HEK293T (cell line): Measurements from ENCODE around the gene MMS19.

Experiments used
- CTCF ChIA-PET: fragments of 350-600 bp; formaldehyde crosslinking; extraction: SDS; loops from one replicate; lab custom pipeline; 2021; ENCODE audit warnings: antibody characterized with exemption, inconsistent platforms; lab: Yijun Ruan, JAX
- POLR2A ChIA-PET: fragments of 350-600 bp; formaldehyde crosslinking; extraction: SDS; loops from one replicate; lab custom pipeline; 2020; ENCODE audit warnings: antibody characterized with exemption, inconsistent platforms; lab: Yijun Ruan, JAX
- DNase-seq: peaks from one replicate; pipeline ENCODE4 v3.0.0; 2012; ENCODE audit warnings: mixed read lengths; ENCODE audit errors: extremely low spot score
- ARNT ChIP-seq: fragments of 450-650 bp; IDR thresholded peaks from 2 replicates; pipeline ENCODE4 v1.6.1; 2017; ENCODE audit warnings: mild to moderate bottlenecking
- BHLHE40 ChIP-seq: fragments of 450-650 bp; IDR thresholded peaks from 2 replicates; pipeline ENCODE4 v1.6.1; 2016; ENCODE audit warnings: mild to moderate bottlenecking, moderate library complexity, borderline replicate concordance
- CTBP1 ChIP-seq: fragments of 450-650 bp; IDR thresholded peaks from 2 replicates; pipeline ENCODE4 v1.6.1; 2016; ENCODE audit warnings: borderline replicate concordance
- ELF4 ChIP-seq: fragments of 450-650 bp; IDR thresholded peaks from 2 replicates; pipeline ENCODE4 v1.6.1; 2017; ENCODE audit warnings: antibody characterized with exemption
- FOXA1 ChIP-seq: fragments of 450-650 bp; IDR thresholded peaks from 2 replicates; pipeline ENCODE4 v1.6.1; 2016; ENCODE audit warnings: mild to moderate bottlenecking
- FOXK2 ChIP-seq: fragments of 450-650 bp; IDR thresholded peaks from 2 replicates; pipeline ENCODE4 v1.6.1; 2016; ENCODE audit warnings: mild to moderate bottlenecking
- FOXM1 ChIP-seq: fragments of 450-650 bp; IDR thresholded peaks from 2 replicates; pipeline ENCODE4 v1.6.1; 2017; ENCODE audit warnings: mild to moderate bottlenecking, borderline replicate concordance
- HDGF ChIP-seq: fragments of 450-650 bp; IDR thresholded peaks from 2 replicates; pipeline ENCODE4 v1.6.1; 2017; ENCODE audit warnings: antibody characterized with exemption, borderline replicate concordance
- L3MBTL2 ChIP-seq: fragments of 450-650 bp; conservative IDR thresholded peaks from 2 replicates; pipeline ENCODE4 v1.6.1; 2016; ENCODE audit warnings: mild to moderate bottlenecking
- LEF1 ChIP-seq: fragments of 450-650 bp; IDR thresholded peaks from 2 replicates; pipeline ENCODE4 v1.6.1; 2017; ENCODE audit warnings: mild to moderate bottlenecking, borderline replicate concordance
- NFRKB ChIP-seq: fragments of 450-650 bp; IDR thresholded peaks from 2 replicates; pipeline ENCODE4 v1.6.1; 2016; ENCODE audit warnings: mild to moderate bottlenecking, moderate library complexity
- SP1 ChIP-seq: fragments of 450-650 bp; IDR thresholded peaks from 2 replicates; pipeline ENCODE4 v1.6.1; 2017
- SUZ12 ChIP-seq: fragments of 450-650 bp; IDR thresholded peaks from 2 replicates; pipeline ENCODE4 v1.6.1; 2016; ENCODE audit warnings: mild to moderate bottlenecking
- TARDBP ChIP-seq: fragments of 450-650 bp; IDR thresholded peaks from 2 replicates; pipeline ENCODE4 v1.6.1; 2016
- ZNF384 ChIP-seq: fragments of 450-650 bp; IDR thresholded peaks from 2 replicates; pipeline ENCODE4 v1.6.1; 2016
- TF ChIP-seq, protein P1 (sequence below): fragments of 450-650 bp; IDR thresholded peaks from 2 replicates; pipeline ENCODE4 v1.6.1; 2016

Gene MMS19

DNA sequence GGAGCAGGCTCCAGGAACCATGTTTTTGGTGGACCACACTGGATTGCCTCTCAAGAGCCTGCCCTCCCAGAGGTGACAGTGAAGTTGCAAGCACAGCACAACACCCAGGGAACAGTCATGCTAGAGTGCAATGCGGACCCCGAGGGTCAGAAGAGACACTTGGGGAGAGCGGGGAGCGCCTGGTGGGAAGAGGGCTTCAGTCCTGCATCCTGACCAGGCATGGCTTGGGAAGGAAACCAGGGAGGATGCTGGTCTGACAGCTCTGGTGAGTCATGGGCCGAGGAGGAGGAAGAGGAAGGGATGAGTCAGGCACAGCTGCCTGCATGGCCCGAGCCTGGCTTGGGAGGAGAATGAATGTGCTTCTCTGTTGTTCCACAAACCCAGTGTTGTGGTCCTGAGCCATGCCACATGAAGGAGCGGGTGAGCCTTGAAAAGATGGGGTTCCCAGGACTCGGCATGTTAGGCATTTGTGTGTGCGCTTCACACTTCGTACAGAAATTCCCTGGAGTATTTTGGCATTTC is 44.9 kb upstream of the MMS19 start:
- CTCF ChIA-PET = interaction anchor here (0.6 to 0.7 kb wide), 3 partner anchors 22 to 85 kb away, joined by 3 to 4 read pairs (median 3); no protein-coding TSS in a partner anchor
- TF ChIP-seq BHLHE40 = no peak
- TF ChIP-seq FOXA1 = no peak
- no peak for DNase-seq
- POLR2A ChIA-PET = interaction anchor here (0.6 kb wide), 1 partner anchor 118 kb away, joined by 3 read pairs; no protein-coding TSS in a partner anchor

DNA sequence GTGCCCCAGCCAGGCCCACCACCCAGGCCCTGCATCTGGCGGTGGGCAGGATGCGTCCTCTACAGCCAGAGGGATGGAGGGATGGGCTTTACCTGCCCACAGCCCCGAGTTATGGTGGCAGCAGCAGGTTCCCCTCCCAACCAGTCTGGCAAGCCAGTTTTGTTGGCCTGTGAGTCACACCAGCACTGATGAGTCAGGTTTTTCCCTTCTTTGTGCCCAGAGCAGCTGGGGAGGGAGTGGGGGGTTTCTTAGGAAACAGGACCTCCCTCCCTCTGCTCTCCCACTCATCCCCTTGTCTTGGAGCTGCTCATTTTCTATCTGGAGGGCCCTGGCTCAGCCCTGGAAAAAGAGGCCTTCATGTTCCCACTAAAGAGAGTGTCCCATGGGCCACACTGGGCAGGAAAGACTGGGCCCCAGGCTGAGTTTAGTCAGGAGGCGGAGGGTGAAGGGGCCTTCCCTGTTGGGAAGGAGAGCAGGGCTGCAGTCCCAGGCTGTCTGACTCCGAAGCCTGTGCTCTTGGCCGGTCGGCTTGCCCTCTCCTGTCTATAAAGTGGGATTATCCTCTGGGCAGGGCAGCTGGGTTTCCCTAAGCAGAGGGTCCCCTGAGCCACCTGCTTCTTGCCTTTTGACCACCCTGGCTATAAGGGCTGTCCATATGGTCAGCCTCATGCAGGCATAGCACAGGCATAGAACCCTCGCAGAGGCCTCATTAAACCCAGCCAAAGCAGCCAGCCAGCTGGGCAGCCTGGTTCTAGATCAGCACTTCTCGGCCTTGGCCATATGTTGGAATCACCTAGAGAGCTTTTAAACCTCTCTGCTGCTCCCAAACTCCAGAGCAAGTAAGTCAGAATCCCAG is 44.2 kb upstream of the MMS19 start:
- ChIA-PET CTCF (interaction anchor here (0.5 to 0.7 kb wide), 5 partner anchors 16 to 94 kb away, joined by 3 to 4 read pairs (median 3); no protein-coding TSS in a partner anchor), POLR2A (interaction anchor here (0.6 to 1.5 kb wide), 3 partner anchors 9 to 118 kb away, joined by 3 to 5 read pairs (median 3); no protein-coding TSS in a partner anchor)
- no peak for DNase-seq
- no peak for TF ChIP-seq CTBP1
- no peak for TF ChIP-seq LEF1
- TF ChIP-seq SUZ12 = no peak
- TF ChIP-seq NFRKB = no peak

DNA sequence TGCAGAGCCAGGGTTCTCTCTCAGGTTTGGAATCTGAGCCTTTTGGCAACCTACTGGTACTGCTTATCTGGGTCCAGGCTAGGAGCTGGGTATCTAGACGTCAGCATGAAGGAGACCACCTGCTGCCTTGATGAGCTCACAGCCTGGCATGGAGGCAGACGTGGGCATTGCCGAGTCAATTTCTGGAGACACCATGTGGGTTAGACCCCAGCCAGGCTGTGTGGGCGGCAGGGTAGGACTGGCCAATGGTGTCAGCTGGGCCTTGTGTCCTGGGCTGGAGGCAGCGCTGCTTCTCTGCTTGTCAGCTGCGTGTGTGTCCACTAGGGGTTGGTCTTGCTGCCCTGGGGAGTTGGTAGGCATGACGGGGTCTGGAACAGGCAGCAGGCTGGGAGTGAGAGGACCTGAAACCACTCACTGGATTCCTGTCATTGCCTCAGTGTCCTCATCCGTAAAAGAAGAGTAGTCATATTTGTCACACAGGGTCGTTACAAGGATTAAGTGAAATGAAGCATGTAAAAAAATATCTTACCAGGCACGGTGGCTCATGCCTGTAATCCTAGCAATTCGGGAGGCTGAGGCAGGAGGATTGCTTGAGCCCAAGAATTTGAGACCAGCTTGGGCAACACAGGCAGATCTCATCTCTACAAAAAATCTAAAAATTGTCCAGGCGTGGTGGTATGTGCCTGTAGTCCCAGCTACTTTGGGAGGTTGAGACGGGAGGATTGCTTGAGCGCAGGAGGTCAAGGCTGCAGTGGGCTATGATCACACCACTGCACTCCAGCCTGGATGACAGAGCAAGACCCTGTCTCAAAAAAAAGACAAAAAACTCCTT is 42.7 kb upstream of the MMS19 start:
- POLR2A ChIA-PET = interaction anchor here (1.4 to 1.5 kb wide), 2 partner anchors 11 to 44 kb away, joined by 3 to 5 read pairs; no protein-coding TSS in a partner anchor
- DNase-seq = no peak
- TF ChIP-seq ARNT (no peak), FOXM1 (no peak), HDGF (no peak), ZNF384 (no peak), L3MBTL2 (no peak), SP1 (no peak), BHLHE40 (no peak), FOXK2 (no peak), NFRKB (no peak)
- TF ChIP-seq, protein P1, sequence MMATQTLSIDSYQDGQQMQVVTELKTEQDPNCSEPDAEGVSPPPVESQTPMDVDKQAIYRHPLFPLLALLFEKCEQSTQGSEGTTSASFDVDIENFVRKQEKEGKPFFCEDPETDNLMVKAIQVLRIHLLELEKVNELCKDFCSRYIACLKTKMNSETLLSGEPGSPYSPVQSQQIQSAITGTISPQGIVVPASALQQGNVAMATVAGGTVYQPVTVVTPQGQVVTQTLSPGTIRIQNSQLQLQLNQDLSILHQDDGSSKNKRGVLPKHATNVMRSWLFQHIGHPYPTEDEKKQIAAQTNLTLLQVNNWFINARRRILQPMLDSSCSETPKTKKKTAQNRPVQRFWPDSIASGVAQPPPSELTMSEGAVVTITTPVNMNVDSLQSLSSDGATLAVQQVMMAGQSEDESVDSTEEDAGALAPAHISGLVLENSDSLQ = no peak
- CTCF ChIA-PET = interaction anchor here (0.6 kb wide), 2 partner anchors 247 to 297 kb away, joined by 4 to 7 read pairs; no protein-coding TSS in a partner anchor

DNA sequence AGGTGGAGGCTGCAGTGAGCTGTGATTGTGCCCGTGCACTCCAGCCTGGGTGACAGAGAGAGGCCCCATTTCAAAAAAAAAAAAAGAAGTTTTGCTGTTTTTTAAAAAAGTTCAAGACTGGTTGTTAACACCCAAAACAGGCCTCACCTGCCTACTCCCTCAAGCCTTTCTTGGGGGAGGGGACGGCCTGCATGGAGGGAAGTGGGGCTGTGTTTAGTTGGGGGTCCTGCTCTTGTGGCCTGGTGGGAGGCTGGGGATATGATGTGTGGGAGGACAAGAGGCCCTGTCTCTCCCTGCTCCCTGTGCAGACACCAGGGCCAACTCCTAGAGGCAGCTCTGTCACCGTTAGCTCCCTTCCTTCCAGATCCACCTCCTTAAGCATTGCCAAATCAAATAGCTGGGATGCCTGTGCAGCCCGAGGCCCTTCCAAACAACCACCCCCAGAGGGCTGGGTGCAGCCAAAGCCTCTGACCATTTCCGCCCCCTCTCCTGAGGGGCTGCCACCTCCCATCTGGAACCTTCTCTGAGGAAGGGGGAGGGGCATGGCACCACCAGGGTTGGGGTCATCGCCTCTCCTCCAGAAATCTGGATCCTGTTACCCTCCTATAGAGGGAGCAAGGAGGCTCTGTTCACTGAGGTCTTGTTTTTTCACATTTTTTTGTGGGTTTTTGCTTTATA is 41.4 kb upstream of the MMS19 start:
- ChIA-PET CTCF (interaction anchor here (0.6 to 2.8 kb wide), 2 partner anchors 14 to 245 kb away, joined by 4 to 10 read pairs; no protein-coding TSS in a partner anchor), POLR2A (interaction anchor here (0.5 kb wide), 1 partner anchor 125 kb away, joined by 3 read pairs; no protein-coding TSS in a partner anchor)
- DNase-seq = no peak
- TF ChIP-seq ARNT (no peak), HDGF (no peak), ELF4 (no peak), SP1 (no peak), TARDBP (no peak)
- TF ChIP-seq, protein P1 = no peak

DNA sequence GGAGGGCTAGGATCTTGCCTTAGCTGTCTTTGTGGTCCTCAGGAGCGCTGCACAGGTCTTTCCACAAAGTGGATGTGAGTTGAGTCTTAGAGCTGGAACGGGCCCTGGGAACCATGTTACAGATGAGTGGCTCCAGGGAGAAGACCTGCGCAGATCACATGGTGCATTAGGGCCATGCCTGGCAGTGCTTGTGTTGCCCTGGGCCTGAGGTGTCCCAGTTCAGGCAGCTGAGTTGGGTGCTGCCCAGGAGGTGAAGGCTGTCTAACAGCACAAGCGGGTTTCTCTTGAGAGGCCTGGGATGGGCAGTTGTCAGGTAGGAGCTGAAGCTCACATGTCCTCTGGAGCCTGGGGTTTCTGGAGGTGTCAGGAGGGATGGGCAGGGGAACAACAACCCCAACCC is 40.6 kb upstream of the MMS19 start:
- POLR2A ChIA-PET = interaction anchor here (0.9 kb wide), 1 partner anchor 16 kb away, joined by 3 read pairs; no protein-coding TSS in a partner anchor
- CTCF ChIA-PET = interaction anchor here (2.8 kb wide), 1 partner anchor 15 kb away, joined by 10 read pairs; no protein-coding TSS in a partner anchor
- no peak for DNase-seq

DNA sequence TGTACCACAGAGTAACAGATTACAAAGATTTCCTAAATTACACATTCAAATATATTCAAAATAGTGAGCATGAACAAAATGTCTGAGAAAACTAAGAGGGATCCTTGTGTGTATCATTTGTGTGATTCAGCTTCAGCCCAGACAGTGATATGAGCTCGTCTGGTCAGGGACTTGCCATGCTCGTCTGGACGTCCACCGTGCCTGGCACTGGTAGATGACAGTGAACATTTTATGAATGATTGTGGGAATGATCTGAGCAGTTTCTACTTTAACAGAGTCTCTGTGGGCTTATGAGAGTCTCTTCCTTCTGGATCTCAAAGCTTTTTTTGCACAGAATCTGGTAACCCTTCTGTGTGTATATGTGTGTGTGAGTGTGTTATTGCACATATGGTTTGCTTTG is 40.2 kb upstream of the MMS19 start:
- no peak for DNase-seq
- POLR2A ChIA-PET = interaction anchor here (0.9 kb wide), 1 partner anchor 16 kb away, joined by 3 read pairs; no protein-coding TSS in a partner anchor
- CTCF ChIA-PET = interaction anchor here (2.8 kb wide), 1 partner anchor 15 kb away, joined by 10 read pairs; no protein-coding TSS in a partner anchor
- TF ChIP-seq ZNF384 (no peak), FOXK2 (no peak)

More for the DNA sequence above, 40.6 kb upstream of the MMS19 start:
- TF ChIP-seq BHLHE40 (no peak), TARDBP (no peak), HDGF (no peak), SP1 (no peak), ZNF384 (no peak), LEF1 (no peak), ARNT (no peak), FOXA1 (no peak), ELF4 (no peak), SUZ12 (no peak)
